Measurements from ENCODE around the gene AMHR2. TPM values are rescaled to one million over a fixed set of nuclear protein-coding genes. Genes with fewer than 3 reads are reported as not detected.
"Not testable (repeated sequence)": the region's sequence is repeated elsewhere in the genome, so short reads cannot be mapped to it uniquely, and the experiment has no call there.

AMHR2 gene
- total RNA-seq, 2 experiments from 2014 or later = not detected

DNA sequence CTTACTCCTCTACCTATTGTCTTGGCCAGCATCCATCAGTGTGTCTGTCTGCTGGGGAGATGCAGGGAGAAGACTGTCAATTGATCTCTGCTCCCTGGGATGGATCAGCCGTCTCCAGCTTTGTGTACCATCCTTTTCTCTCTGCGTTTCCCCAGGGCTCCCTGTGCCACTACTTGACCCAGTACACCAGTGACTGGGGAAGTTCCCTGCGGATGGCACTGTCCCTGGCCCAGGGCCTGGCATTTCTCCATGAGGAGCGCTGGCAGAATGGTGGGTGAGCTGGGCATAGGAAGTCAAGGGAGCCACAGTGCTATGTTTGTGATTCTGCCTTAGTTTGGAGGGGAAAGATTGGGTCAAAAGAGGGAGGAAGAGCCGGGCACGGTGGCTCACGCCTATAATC lies 5.1 kb downstream of the AMHR2 start:
- H3K4me1 Mint-ChIP-seq = peaks cover 12% of the 10 kb centered on the region
- H3K27me3 Mint-ChIP-seq = no peaks in the 10 kb centered on the region
- DNase-seq = no peak
- no peaks in the 10 kb centered on the region for H3K36me3 Mint-ChIP-seq
- no peak overlapping the region for H3K4me3 Mint-ChIP-seq
- H3K9me3 Mint-ChIP-seq = no peaks in the 10 kb centered on the region
- H3K27ac Mint-ChIP-seq = no peak overlapping the region

DNA sequence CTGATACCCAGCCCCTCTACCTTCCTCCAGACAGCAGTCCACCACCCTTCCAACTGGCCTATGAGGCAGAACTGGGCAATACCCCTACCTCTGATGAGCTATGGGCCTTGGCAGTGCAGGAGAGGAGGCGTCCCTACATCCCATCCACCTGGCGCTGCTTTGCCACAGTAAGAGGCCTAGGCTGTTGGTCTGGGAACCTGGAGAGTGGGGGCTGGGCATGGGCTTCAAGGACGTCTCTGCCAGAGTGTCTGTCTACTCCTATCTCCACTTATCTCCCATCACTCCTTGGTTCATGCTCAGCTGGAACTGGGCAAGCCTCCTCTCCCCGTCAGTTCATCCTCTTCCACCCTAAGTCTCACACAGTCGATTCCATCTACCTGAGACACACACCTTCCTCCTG lies 6.5 kb downstream of the AMHR2 start:
- H3K27ac Mint-ChIP-seq = no peak overlapping the region
- H3K9me3 Mint-ChIP-seq = no peaks in the 10 kb centered on the region
- H3K4me1 Mint-ChIP-seq = peaks cover 12% of the 10 kb centered on the region
- DNase-seq = no peak
- H3K27me3 Mint-ChIP-seq = no peaks in the 10 kb centered on the region
- no peak overlapping the region for H3K4me3 Mint-ChIP-seq
- no peaks in the 10 kb centered on the region for H3K36me3 Mint-ChIP-seq

DNA sequence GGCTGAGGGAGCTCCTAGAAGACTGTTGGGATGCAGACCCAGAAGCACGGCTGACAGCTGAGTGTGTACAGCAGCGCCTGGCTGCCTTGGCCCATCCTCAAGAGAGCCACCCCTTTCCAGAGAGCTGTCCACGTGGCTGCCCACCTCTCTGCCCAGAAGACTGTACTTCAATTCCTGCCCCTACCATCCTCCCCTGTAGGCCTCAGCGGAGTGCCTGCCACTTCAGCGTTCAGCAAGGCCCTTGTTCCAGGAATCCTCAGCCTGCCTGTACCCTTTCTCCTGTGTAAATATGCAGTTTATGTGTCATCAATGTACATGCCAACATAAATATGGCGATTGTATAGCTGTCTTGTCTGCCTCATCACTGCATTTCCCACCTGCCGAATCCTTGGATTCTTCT lies 7.5 kb downstream of the AMHR2 start:
- peaks cover 12% of the 10 kb centered on the region for H3K4me1 Mint-ChIP-seq
- H3K9me3 Mint-ChIP-seq = no peaks in the 10 kb centered on the region
- no peaks in the 10 kb centered on the region for H3K36me3 Mint-ChIP-seq
- H3K27ac Mint-ChIP-seq = no peak overlapping the region
- DNase-seq = no peak
- H3K27me3 Mint-ChIP-seq = no peaks in the 10 kb centered on the region
- no peak overlapping the region for H3K4me3 Mint-ChIP-seq

DNA sequence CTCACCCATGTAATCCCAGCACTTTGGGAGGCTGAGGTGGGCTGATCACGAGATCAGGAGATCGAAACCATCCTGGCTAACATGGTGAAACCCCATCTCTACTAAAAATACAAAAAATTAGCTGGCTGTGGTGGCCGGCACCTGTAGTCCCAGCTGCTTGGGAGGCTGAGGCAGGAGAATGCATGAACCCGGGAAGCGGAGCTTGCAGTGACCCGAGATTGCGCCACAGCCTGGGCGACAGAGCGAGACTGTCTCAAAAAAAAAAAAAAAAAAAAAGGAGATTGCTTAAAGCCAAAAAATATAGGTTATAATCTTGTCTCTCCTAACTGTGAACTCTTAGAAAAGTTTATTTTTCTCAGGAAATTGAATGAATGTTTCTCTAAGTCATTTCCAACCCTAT lies 11.7 kb downstream of the AMHR2 start:
- H3K4me3 Mint-ChIP-seq, H3K9me3 Mint-ChIP-seq, DNase-seq, H3K27me3 Mint-ChIP-seq, H3K36me3 Mint-ChIP-seq, H3K4me1 Mint-ChIP-seq, H3K27ac Mint-ChIP-seq: not testable (repeated sequence)

DNA sequence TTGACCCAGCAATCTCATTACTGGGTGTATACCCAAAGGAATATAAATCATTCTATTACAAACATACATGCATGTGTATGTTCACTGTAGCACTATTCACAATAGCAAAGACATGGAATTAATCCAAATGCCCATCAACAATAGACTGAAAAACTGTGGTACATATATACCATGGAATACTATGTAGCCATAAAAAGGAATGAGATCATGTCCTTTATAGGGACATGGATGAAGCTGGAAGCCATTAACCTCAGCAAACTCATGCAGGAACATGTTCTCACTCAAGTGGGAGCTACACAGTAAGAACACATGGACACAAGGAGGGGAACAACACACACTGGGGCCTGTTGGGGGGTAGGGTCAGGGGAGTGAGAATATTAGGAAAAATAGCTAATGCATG lies 15.9 kb downstream of the AMHR2 start:
- not testable (repeated sequence) for H3K27me3 Mint-ChIP-seq, DNase-seq, H3K4me3 Mint-ChIP-seq, H3K27ac Mint-ChIP-seq, H3K9me3 Mint-ChIP-seq
- Mint-ChIP-seq H3K4me1 (peaks cover 23% of the 10 kb centered on the region), H3K36me3 (peaks cover 23% of the 10 kb centered on the region)

DNA sequence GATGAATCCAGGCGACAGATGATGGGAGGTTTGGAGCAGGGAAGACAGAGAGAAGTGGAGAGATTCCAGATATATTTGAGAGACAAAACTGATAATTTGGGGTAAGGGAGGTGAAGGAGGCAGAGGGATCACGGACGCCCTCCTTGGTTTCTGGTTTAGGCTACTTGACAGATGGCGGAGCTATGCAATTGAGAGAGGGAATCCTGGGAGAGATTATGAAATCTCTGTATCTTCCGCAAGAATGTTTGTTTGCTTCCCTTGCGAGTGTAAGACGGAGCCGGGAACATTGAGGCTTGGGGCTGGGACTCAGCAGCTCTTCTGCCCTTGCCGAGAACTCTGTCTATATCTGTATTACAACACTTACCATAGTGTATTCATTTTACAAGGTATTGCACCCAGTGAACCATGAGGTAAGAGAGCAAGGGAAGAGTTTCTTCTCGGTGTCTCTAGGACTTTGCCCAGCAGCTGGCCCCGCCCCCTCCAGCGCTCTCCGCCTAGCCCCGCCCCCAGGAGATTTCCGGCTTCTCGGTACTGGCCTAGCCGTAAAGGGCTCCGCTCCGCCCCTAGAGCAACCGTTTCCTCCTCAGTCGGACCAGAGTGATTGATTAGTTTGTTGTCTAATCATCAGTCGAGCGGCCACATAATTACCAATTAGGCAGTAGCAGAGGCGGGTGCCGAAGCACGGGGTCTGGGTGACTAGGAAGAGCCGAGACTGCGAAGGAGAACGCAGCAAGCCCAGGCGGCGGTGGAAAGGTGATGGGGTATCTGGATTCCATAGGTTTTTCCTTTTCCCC lies 17.6 kb downstream of the AMHR2 start, which contains the start of gene PRR13:
Gene PRR13 (plus strand): TSS at position 695 of the 794 bp plus-strand sequence. CDS start 981 bp downstream, outside the sequence.
- H3K4me3 Mint-ChIP-seq = peak within 1 kb of the TSS; percentile 98
- H3K9me3 Mint-ChIP-seq = no peaks in the 10 kb centered on the region
- H3K4me1 Mint-ChIP-seq = peaks cover 35% of the 10 kb centered on the region
- DNase-seq = peak; percentile 97
- no peaks in the 10 kb centered on the region for H3K27me3 Mint-ChIP-seq
- H3K27ac Mint-ChIP-seq = peak within 1 kb of the TSS; percentile 92
- peaks cover 33% of the 10 kb centered on the region for H3K36me3 Mint-ChIP-seq

DNA sequence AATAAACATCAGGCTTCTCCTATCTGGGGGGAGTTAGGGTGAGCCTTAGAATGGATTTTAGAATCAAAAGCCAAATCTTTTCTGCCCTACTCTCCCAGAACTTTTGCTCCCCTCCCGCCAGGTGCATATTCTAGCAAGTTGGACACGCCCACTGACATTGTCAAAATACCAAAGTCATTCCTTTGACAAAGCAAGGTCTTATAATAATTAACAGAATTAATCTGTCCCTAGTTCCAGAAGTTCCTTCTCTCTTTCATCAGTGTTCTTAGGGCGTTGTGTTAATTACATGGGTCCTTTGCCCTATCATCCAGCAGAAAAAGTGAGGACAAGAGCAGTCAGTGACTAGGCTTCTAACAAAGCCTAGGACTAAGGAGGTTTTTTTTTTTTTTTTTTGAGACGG lies 20.3 kb downstream of the AMHR2 start:
- peak overlapping the region; percentile 25 for H3K27ac Mint-ChIP-seq
- no peaks in the 10 kb centered on the region for H3K27me3 Mint-ChIP-seq
- H3K9me3 Mint-ChIP-seq = no peaks in the 10 kb centered on the region
- DNase-seq = no peak
- peak overlapping the region; percentile 98 for H3K4me3 Mint-ChIP-seq
- H3K36me3 Mint-ChIP-seq = peaks cover 44% of the 10 kb centered on the region
- peaks cover 37% of the 10 kb centered on the region for H3K4me1 Mint-ChIP-seq

DNA sequence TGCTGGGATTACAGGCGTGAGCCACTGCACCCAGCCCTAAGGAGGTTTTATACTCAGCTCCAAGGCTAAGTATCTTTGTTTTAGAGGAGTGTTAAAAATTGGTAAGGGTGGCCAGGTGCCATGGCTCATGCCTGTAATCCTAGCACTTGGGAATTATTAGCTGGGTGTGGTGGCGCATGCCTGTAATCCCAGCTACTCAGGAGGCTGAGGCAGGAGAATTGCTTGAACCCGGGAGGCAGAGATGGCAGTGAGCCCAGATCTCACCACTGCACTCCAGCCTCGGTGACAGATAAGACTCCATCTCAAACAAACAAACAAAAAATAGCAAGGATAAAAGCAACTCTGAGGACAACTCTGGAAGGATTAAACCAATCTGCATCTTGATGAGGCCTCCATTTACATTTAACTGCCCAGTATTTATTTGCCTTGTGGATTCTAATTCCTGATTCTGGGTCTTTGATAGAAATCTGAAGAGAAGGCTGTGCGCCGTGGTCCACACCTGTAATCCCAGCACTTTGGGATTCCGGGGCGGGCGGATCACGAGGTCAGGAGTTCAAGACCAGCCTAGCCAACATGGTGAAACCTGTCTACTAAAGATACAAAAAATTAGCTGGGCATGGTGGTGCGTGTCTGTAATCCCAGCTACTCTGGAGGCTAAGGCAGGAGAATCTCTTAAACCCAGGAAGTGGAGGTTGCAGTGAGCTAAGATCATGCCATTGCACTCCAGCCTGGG lies 21.1 kb downstream of the AMHR2 start:
- not testable (repeated sequence) for DNase-seq, H3K9me3 Mint-ChIP-seq, H3K27me3 Mint-ChIP-seq
- Mint-ChIP-seq H3K27ac (peak overlapping the region; percentile 5), H3K4me1 (peaks cover 37% of the 10 kb centered on the region), H3K4me3 (peak overlapping the region; percentile 10), H3K36me3 (peaks cover 44% of the 10 kb centered on the region)

DNA sequence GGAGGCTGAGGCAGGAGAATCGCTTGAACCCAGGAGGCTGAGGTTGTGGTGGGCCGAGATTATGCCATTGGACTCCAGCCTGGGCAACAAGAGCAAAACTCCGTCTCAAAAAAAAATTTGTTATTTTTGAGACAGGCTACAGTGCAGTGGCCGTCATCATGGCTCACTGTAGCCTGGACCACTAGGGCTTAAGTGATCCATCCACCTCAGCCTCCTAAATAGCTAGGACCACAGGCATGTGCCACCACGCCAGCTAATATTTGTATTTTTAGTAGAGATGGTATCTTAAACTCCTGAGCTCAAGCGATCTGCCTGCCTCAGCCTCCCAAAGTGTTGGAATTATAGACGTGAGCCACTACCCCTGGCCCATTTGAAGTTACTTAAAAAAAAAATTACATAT lies 27.3 kb downstream of the AMHR2 start:
- H3K36me3 Mint-ChIP-seq = peaks cover 48% of the 10 kb centered on the region
- H3K4me3 Mint-ChIP-seq = no peak overlapping the region
- no peak overlapping the region for H3K27ac Mint-ChIP-seq
- H3K9me3 Mint-ChIP-seq = no peaks in the 10 kb centered on the region
- H3K4me1 Mint-ChIP-seq = peaks cover 33% of the 10 kb centered on the region
- DNase-seq = no peak
- H3K27me3 Mint-ChIP-seq = no peaks in the 10 kb centered on the region

DNA sequence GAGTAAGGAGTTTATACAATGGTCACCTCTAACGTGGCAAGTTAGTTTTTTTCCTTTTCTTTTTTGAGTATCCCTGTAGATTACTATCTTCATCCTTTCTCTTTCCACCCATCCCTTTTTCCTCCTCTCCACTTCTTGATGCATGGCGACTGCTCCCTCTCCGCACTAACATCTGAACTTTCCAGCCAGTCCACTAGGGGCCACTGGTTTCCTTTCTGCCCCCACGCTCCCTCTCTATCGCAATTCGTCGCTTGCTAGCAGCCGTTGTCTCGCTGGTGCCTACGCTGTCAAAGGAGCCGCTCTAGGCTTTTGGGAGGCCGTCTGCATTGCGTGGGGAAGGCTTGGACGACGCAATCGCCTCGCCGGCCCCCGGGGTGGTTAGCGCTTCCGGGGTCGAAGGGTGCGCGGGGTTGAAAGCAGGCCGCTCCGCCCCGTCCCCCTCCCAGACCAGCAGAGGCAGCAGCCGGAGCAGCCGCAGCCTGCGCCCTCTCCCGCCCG lies 28.1 kb downstream of the AMHR2 start, which contains the start of gene PCBP2:
Gene PCBP2 (plus strand): TSS at position 442 of the 498 bp plus-strand sequence. CDS start 2,699 bp downstream, outside the sequence.
- H3K36me3 Mint-ChIP-seq = peaks cover 52% of the 10 kb centered on the region
- no peaks in the 10 kb centered on the region for H3K9me3 Mint-ChIP-seq
- no peaks in the 10 kb centered on the region for H3K27me3 Mint-ChIP-seq
- peak within 1 kb of the TSS; percentile 100 for H3K27ac Mint-ChIP-seq
- peak within 1 kb of the TSS; percentile 99 for H3K4me3 Mint-ChIP-seq
- peaks cover 31% of the 10 kb centered on the region for H3K4me1 Mint-ChIP-seq
- peak; percentile 98 for DNase-seq

DNA sequence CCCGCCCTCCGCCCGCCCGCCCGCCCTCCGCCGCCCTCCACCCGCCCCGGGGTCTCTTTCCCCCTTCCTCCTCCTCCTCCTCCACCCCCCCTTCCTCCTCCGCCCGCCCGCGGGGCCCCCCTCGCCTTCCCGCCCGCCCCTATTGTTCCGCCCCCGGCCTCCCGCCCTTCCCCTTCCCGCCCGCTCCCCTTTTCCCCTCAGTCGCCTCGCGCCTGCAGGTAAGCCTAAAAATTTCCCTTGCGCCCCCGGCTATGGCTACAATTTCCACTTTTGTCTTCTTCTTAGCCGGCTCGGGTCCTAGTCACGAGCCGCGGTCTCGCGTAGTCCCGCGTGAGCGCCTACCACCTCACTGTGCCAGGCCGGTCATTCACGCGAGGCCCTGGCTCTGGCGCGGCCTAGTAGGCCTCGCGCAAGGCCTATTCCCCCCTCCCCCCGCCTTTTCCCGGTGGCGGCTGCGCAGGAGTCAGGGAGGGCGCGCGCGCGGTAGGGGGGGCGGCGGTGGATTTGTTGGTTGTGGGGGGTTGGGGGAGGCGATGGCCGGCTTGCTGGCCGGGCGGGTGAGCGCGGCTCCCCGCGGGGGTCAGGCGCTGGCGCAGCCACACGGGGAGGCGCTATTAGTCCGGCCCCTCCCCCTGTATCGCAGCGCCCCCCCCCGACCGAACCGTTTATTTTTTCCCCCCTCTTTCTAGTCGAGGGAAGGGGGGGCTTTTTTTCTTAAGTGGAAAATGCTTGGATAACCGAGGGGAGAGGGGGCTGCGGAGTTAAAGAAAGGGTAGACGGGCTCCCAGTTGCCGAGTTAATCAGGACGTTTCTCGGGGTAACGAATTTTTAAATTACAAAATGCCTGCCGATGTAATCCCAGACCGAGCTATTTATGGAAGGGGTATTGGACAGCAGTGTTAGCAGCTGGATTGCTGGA lies 28.8 kb downstream of the AMHR2 start:
- Mint-ChIP-seq H3K4me3 (peak overlapping the region; percentile 99), H3K27me3 (no peaks in the 10 kb centered on the region), H3K36me3 (peaks cover 53% of the 10 kb centered on the region), H3K9me3 (no peaks in the 10 kb centered on the region), H3K27ac (peak overlapping the region; percentile 100), H3K4me1 (peaks cover 32% of the 10 kb centered on the region)
- peak; percentile 74 for DNase-seq

DNA sequence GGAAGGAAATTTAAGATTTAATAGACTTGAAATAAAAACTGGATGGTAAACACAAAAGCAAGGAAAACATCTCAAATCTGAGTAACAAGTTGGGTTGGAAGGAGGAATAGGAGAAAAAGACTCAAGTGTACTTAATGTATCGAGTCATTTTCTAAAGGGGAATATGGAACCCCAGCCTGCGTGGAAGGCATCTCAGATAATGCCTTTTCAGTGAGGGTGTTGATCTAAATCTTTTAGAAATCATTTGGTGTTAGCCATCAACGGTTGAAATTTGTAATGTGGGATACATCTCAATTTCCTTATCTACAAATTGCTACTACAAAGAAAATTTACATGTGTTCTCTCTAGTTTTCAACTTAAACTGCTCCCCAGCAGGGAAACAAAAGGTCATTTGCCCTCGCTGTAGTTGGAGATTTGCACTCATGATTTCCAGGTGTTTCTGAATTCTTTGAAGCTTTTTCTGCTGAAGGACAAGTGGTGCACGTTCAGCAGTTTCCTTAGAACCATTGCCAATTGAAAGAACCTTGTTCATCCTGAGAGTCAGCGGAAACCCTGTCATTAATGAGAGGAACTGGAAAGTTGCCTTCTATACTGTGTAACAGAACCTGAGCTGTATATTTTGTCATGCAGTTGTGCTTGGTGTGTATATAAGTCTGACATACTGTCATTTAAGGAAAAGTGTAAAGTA lies 30.4 kb downstream of the AMHR2 start:
- Mint-ChIP-seq H3K36me3 (peaks cover 54% of the 10 kb centered on the region), H3K4me1 (peaks cover 35% of the 10 kb centered on the region), H3K4me3 (peak overlapping the region; percentile 99), H3K27me3 (no peaks in the 10 kb centered on the region), H3K9me3 (no peaks in the 10 kb centered on the region), H3K27ac (peak overlapping the region; percentile 100)
- DNase-seq = no peak

DNA sequence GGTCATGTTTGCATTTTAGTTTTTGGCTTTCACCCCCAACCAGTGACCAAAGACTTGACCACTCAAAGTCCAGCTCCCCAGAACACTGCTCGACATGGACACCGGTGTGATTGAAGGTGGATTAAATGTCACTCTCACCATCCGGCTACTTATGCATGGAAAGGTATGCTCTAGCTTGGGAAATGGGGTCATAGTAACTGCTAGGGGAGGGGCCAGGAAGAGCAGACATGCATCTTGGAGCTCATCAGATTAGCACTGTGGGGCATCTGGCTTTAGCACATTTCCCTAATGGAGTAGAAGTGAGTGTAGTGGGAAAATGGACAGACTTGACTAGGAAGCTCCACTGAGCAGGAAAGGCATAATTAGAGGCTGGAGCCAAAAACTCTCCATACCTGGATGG lies 31.1 kb downstream of the AMHR2 start:
- H3K9me3 Mint-ChIP-seq = no peaks in the 10 kb centered on the region
- H3K4me3 Mint-ChIP-seq = peak overlapping the region; percentile 99
- DNase-seq = no peak
- H3K27me3 Mint-ChIP-seq = no peaks in the 10 kb centered on the region
- peak overlapping the region; percentile 75 for H3K27ac Mint-ChIP-seq
- peaks cover 57% of the 10 kb centered on the region for H3K36me3 Mint-ChIP-seq
- H3K4me1 Mint-ChIP-seq = peaks cover 38% of the 10 kb centered on the region
